Gastrocnemius medialis (tissue), 4 donors: ENCODE results near the gene HPCAL4. TPM values are rescaled to one million over a fixed set of nuclear protein-coding genes. Genes with fewer than 3 reads are reported as not detected.

ENCODE experiments used
- ATAC-seq, 2 donors: fragments of 150-250 bp; one replicate each; pipeline ENCODE4 v1.9.1; 2016
- DNase-seq, 2 donors: peaks; one replicate each; pipeline ENCODE4 v3.0.0-alpha.2; 2019
- H3K27ac ChIP-seq, 4 donors: fragments of 200-600 bp; sonication (generic); 1 replicate in 1 of 4; 2 replicates in 3 of 4; pipeline ENCODE4 v1.5.1; 2016 to 2018; ENCODE audit warnings: mild to moderate bottlenecking in 2 of 4, moderate library complexity in 1 of 4
- H3K27me3 ChIP-seq, 3 donors: fragments of 200-600 bp; sonication (generic) in 2 of 3; 1 replicate in 1 of 3; 2 replicates in 2 of 3; pipeline versions ENCODE4 v1.5.1 to v1.6.0; 2016 to 2019; ENCODE audit warnings: mild to moderate bottlenecking in 1 of 3, moderate library complexity in 1 of 3
- H3K36me3 ChIP-seq, 2 donors: fragments of 200-600 bp; sonication (generic) in 1 of 2; one replicate each; pipeline ENCODE4 v1.5.1; 2017 to 2018
- H3K4me1 ChIP-seq, 2 donors: fragments of 200-600 bp; sonication (generic) in 1 of 2; one replicate each; pipeline ENCODE4 v1.5.1; 2016 to 2017; ENCODE audit warnings: mild to moderate bottlenecking in 2 of 2
- H3K4me3 ChIP-seq, 4 donors: fragments of 200-600 bp; sonication (generic) in 3 of 4; 1 replicate in 1 of 4; 2 replicates in 3 of 4; pipeline ENCODE4 v1.5.1; 2016 to 2019; ENCODE audit warnings: mild to moderate bottlenecking in 2 of 4
- H3K9me3 ChIP-seq, 3 donors: fragments of 200-600 bp; sonication (generic) in 2 of 3; 1 replicate in 1 of 3; 2 replicates in 2 of 3; pipeline ENCODE4 v1.5.1; 2016 to 2019
- CTCF ChIP-seq, 5 experiments: fragments of 450-650 bp in 3 of 5; fragments of 200-600 bp in 2 of 5; sonication (generic) in 2 of 5; IDR thresholded peaks in 4 of 5; conservative IDR thresholded peaks in 1 of 5; 1 replicate in 4 of 5; 2 replicates in 1 of 5; pipeline ENCODE4 v1.5.1; 2016 to 2019; ENCODE audit warnings: antibody characterized with exemption in 5 of 5, mild to moderate bottlenecking in 3 of 5, moderate library complexity in 3 of 5
- POLR2A ChIP-seq, 2 donors: fragments of 450-650 bp; IDR thresholded peaks; one replicate each; pipeline ENCODE4 v1.6.1; 2017; ENCODE audit warnings: antibody characterized with exemption in 2 of 2, mild to moderate bottlenecking in 2 of 2, moderate library complexity in 2 of 2
- in situ Hi-C, 4 donors: fragments of 200-750 bp; cut with MboI; loops; one replicate each; pipeline versions ENCODE4 v1.15.0 to v1.8.0; 2017; ENCODE audit warnings: low sequenced_read_pairs in 4 of 4
- intact Hi-C: fragments of 100-400 bp; cut with DNase I; formaldehyde crosslinking; loops from one replicate; pipeline ENCODE4 v1.15.1; 2023; ENCODE audit warnings: low total_unique reads
- total RNA-seq, 4 donors: library from RNA; depleted of rRNA; stranded (reverse); fragments of >200 nt; gene quantifications; one replicate each; pipeline versions ENCODE4 v1.1.0 to v1.2.3, GENCODE V29; 2016

Gene HPCAL4
- total RNA-seq, 4 donors from 2014 or later, result 0.92 to 9.0 (median 3.2) TPM

- H3K36me3 ChIP-seq, result no peaks in the 10 kb centered on the region
- TF ChIP-seq CTCF (IDR thresholded peaks at IDR 0.05 in 4 of 5, conservative IDR thresholded peaks at IDR 0.05 in 1 of 5) (no peak), POLR2A (IDR thresholded peaks at IDR 0.05) (no peak)
- no peaks in the 10 kb centered on the region for H3K4me1 ChIP-seq
- H3K9me3 ChIP-seq, result no peaks in the 10 kb centered on the region
- no peak overlapping the region for H3K4me3 ChIP-seq
- intact Hi-C loops (no loop called here), in situ Hi-C loops (loop anchor here in 1 of 4 donors (10.0 kb wide), 1 partner anchor 107 kb away; no protein-coding TSS in a partner anchor)
- DNase-seq (no peak), ATAC-seq (no peak)
- no peak overlapping the region for H3K27ac ChIP-seq
- no peaks in the 10 kb centered on the region for H3K27me3 ChIP-seq
These were observed 20.1 kb upstream of the HPCAL4 start for GRCh38 chr1:39711104-39711965.

- H3K9me3 ChIP-seq, result no peaks in the 10 kb centered on the region
- H3K4me1 ChIP-seq, result no peaks in the 10 kb centered on the region
- intact Hi-C loops, result no loop called here
- no peak overlapping the region for H3K27ac ChIP-seq
- no peaks in the 10 kb centered on the region for H3K27me3 ChIP-seq
- DNase-seq, result no peak
- no peak for TF ChIP-seq POLR2A (IDR thresholded peaks at IDR 0.05)
- TF ChIP-seq CTCF (IDR thresholded peaks at IDR 0.05 in 4 of 5, conservative IDR thresholded peaks at IDR 0.05 in 1 of 5), result no peak
- in situ Hi-C loops, result no loop called here
- ATAC-seq, result no peak
- H3K36me3 ChIP-seq, result no peaks in the 10 kb centered on the region
- no peak overlapping the region for H3K4me3 ChIP-seq
These were observed 16.3 kb upstream of the HPCAL4 start for GRCh38 chr1:39707506-39707905.

GRCh38 chr1:39704757-39705156 lies 13.5 kb upstream of the HPCAL4 start:
- no peak overlapping the region for H3K4me3 ChIP-seq
- in situ Hi-C loops (no loop called here), intact Hi-C loops (no loop called here)
- H3K4me1 ChIP-seq, result no peaks in the 10 kb centered on the region
- no peaks in the 10 kb centered on the region for H3K27me3 ChIP-seq
- no peaks in the 10 kb centered on the region for H3K36me3 ChIP-seq
- H3K9me3 ChIP-seq, result no peaks in the 10 kb centered on the region
- ATAC-seq (no peak), DNase-seq (no peak)
- TF ChIP-seq CTCF (IDR thresholded peaks at IDR 0.05 in 4 of 5, conservative IDR thresholded peaks at IDR 0.05 in 1 of 5) (no peak), POLR2A (IDR thresholded peaks at IDR 0.05) (no peak)
- no peak overlapping the region for H3K27ac ChIP-seq

GRCh38 chr1:39701049-39701439 lies 9.8 kb upstream of the HPCAL4 start:
- in situ Hi-C loops (no loop called here), intact Hi-C loops (no loop called here)
- Histone ChIP-seq H3K27ac (no peak overlapping the region), H3K27me3 (no peaks in the 10 kb centered on the region), H3K9me3 (no peaks in the 10 kb centered on the region), H3K4me1 (peaks cover 0 to under 1% of the 10 kb centered on the region in 2 donors), H3K4me3 (no peak overlapping the region), H3K36me3 (no peaks in the 10 kb centered on the region)
- ATAC-seq (no peak), DNase-seq (no peak)
- TF ChIP-seq POLR2A (IDR thresholded peaks at IDR 0.05) (no peak), CTCF (IDR thresholded peaks at IDR 0.05 in 4 of 5, conservative IDR thresholded peaks at IDR 0.05 in 1 of 5) (no peak)
